ENCODE data around the gene ZNF316.

ZNF316 gene

GRCh38 chr7:6636741-6637543 is at the start of gene ZNF316:
Gene ZNF316, plus strand, starts transcription at chr7:6637318. Its CDS starts 5,092 bp downstream, at chr7:6642410.
- DNase-seq: peak; percentile 34 to 36

GRCh38 chr7:6588566-6588965 is 48.6 kb upstream of the ZNF316 start:
- no peak for DNase-seq

GRCh38 chr7:6589151-6589828 is 47.8 kb upstream of the ZNF316 start:
- no peak for DNase-seq

GRCh38 chr7:6589829-6590644 is 47.1 kb upstream of the ZNF316 start, which contains the start of gene INTS15:
Gene INTS15, plus strand, starts transcription at chr7:6590021. Its CDS starts 263 bp downstream, at chr7:6590284.
- DNase-seq: peak; percentile 67 to 70

- DNase-seq: no peak
These were observed 46.4 kb upstream of the ZNF316 start for GRCh38 chr7:6590645-6591110.

GRCh38 chr7:6600093-6600492 is 37.0 kb upstream of the ZNF316 start:
- no peak for DNase-seq

- DNase-seq: no peak
These were observed 32.7 kb upstream of the ZNF316 start for GRCh38 chr7:6604458-6604857.

- no peak for DNase-seq
These were observed 30.1 kb upstream of the ZNF316 start for GRCh38 chr7:6606866-6607583.

GRCh38 chr7:6607651-6608051 is 29.5 kb upstream of the ZNF316 start:
- DNase-seq: no peak

- no peak for DNase-seq
These were observed 29.0 kb upstream of the ZNF316 start for GRCh38 chr7:6608081-6608480.

- no peak for DNase-seq
These were observed 28.3 kb upstream of the ZNF316 start for GRCh38 chr7:6608794-6609193.

- no peak for DNase-seq
These were observed 24.3 kb upstream of the ZNF316 start for GRCh38 chr7:6612819-6613218.

- DNase-seq: no peak
These were observed 23.4 kb upstream of the ZNF316 start for GRCh38 chr7:6613706-6614105.

- peak in 1 of 2 experiments; percentile 8 for DNase-seq
These were observed 22.0 kb upstream of the ZNF316 start, which contains the start of gene ZNF853 for GRCh38 chr7:6614953-6615722. Gene ZNF853, plus strand, starts transcription at chr7:6615610. Its CDS starts 565 bp downstream, at chr7:6616175.

GRCh38 chr7:6615723-6616555 is 21.2 kb upstream of the ZNF316 start:
- no peak for DNase-seq

GRCh38 chr7:6616854-6617643 is 20.1 kb upstream of the ZNF316 start:
- no peak for DNase-seq

- DNase-seq: no peak
These were observed 18.5 kb upstream of the ZNF316 start for GRCh38 chr7:6618621-6619020.

- no peak for DNase-seq
These were observed 17.2 kb upstream of the ZNF316 start for GRCh38 chr7:6619961-6620360.

Measured in activated CD4-positive, alpha-beta T cell treated with anti-CD3 and anti-CD28 coated beads, Interleukin-2, amount 50 U/mL, for 4 hours (primary cell).